Measurements from ENCODE around the gene SYF2. TPM values are rescaled to one million over a fixed set of nuclear protein-coding genes. Genes with fewer than 3 reads are reported as not detected.
A peak's percentile ranks its signal among the peaks of the same experiment; 100 is the strongest.

Gene SYF2
- total and polyA plus RNA-seq, 2 experiments from 2014 or later: 34.2 to 66.3 TPM

DNA sequence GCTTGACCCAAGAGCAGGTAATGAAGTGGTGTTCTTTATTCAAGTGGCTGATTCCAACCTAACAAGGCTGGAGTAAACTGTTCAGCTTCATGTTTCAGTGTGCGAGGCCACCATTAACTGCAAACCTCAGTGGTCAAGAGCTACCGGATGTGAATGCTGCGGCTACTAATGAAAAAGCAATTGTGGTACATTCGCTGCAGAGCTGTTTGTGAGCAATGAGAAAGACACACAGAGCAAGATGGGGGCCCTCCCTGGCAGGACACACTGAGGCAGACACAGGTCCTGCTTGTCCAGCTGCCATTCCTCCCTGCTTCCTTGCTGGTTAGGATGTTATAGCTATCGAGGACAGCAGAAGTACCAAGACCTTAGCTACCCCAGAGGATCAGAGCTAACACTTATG, 26.1 kb downstream of the SYF2 start:
- Histone ChIP-seq H3K9me2 (replicated peaks; ENCODE audit: insufficient read depth) (no peaks in the 10 kb centered on the region), H3K9me3 (ENCODE audit: low read depth) (no peaks in the 10 kb centered on the region), H3K4me2 (no peak overlapping the region), H3K4me3 (no peak overlapping the region), H2AFZ (no peak overlapping the region), H4K20me1 (ENCODE audit: insufficient read depth, poor library complexity, severe bottlenecking) (no peaks in the 10 kb centered on the region), H3K27me3 (no peaks in the 10 kb centered on the region), H3K4me1 (ENCODE audit: insufficient read depth) (no peaks in the 10 kb centered on the region), H3K79me2 (no peaks in the 10 kb centered on the region), H3K36me3 (replicated peaks; ENCODE audit: insufficient read depth, low read depth) (no peaks in the 10 kb centered on the region), H3K27ac (no peak overlapping the region)
- TF ChIP-seq EZH2 (IDR thresholded peaks at IDR 0.05; ENCODE audit: borderline replicate concordance): no peak
- TF ChIP-seq, protein P1, sequence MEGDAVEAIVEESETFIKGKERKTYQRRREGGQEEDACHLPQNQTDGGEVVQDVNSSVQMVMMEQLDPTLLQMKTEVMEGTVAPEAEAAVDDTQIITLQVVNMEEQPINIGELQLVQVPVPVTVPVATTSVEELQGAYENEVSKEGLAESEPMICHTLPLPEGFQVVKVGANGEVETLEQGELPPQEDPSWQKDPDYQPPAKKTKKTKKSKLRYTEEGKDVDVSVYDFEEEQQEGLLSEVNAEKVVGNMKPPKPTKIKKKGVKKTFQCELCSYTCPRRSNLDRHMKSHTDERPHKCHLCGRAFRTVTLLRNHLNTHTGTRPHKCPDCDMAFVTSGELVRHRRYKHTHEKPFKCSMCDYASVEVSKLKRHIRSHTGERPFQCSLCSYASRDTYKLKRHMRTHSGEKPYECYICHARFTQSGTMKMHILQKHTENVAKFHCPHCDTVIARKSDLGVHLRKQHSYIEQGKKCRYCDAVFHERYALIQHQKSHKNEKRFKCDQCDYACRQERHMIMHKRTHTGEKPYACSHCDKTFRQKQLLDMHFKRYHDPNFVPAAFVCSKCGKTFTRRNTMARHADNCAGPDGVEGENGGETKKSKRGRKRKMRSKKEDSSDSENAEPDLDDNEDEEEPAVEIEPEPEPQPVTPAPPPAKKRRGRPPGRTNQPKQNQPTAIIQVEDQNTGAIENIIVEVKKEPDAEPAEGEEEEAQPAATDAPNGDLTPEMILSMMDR (IDR thresholded peaks at IDR 0.05; ENCODE audit: poor library complexity): no peak
- no peak for TF ChIP-seq EZH2phosphoT487 (IDR thresholded peaks at IDR 0.05; ENCODE audit: low read depth, severe bottlenecking, unreplicated experiment)
- DNase-seq (ENCODE audit: low spot score): no peak
- 83% methylated on average over 5 of the region's 5 CpGs for WGBS (ENCODE audit: low lambda C conversion rate, missing lambda C conversion rate)

DNA sequence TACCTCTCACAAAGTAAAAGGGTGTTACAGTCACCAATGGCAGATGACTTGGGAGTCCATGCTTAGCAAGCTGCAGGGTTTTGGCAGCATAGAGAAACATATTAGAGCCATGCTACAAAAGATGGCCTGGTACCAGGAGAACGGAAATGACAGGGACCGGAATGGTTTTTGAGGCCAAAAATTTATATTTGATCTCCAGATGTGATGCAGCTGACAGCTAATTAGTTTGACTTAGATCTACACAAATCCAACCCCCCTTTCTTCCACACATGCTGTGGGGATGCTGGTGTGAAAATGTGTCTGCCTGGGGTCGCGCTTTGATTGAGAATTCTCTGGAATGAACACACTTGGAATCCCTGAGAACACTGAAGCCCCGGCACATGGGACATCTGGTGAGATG, 26.5 kb downstream of the SYF2 start:
- no peaks in the 10 kb centered on the region for H3K27me3 ChIP-seq
- H3K36me3 ChIP-seq (replicated peaks; ENCODE audit: insufficient read depth, low read depth): no peaks in the 10 kb centered on the region
- H2AFZ ChIP-seq: no peak overlapping the region
- no peaks in the 10 kb centered on the region for H3K79me2 ChIP-seq
- no peaks in the 10 kb centered on the region for H3K4me1 ChIP-seq (ENCODE audit: insufficient read depth)
- no peaks in the 10 kb centered on the region for H4K20me1 ChIP-seq (ENCODE audit: insufficient read depth, poor library complexity, severe bottlenecking)
- H3K4me3 ChIP-seq: no peak overlapping the region
- TF ChIP-seq, protein P1 (IDR thresholded peaks at IDR 0.05; ENCODE audit: poor library complexity): no peak
- TF ChIP-seq EZH2phosphoT487 (IDR thresholded peaks at IDR 0.05; ENCODE audit: low read depth, severe bottlenecking, unreplicated experiment) (no peak), EZH2 (IDR thresholded peaks at IDR 0.05; ENCODE audit: borderline replicate concordance) (no peak)
- no peak for DNase-seq (ENCODE audit: low spot score)
- H3K4me2 ChIP-seq: no peak overlapping the region
- no peaks in the 10 kb centered on the region for H3K9me3 ChIP-seq (ENCODE audit: low read depth)
- H3K9me2 ChIP-seq (replicated peaks; ENCODE audit: insufficient read depth): no peaks in the 10 kb centered on the region
- 89% methylated on average over 5 of the region's 5 CpGs for WGBS (ENCODE audit: low lambda C conversion rate, missing lambda C conversion rate)
- no peak overlapping the region for H3K27ac ChIP-seq

DNA sequence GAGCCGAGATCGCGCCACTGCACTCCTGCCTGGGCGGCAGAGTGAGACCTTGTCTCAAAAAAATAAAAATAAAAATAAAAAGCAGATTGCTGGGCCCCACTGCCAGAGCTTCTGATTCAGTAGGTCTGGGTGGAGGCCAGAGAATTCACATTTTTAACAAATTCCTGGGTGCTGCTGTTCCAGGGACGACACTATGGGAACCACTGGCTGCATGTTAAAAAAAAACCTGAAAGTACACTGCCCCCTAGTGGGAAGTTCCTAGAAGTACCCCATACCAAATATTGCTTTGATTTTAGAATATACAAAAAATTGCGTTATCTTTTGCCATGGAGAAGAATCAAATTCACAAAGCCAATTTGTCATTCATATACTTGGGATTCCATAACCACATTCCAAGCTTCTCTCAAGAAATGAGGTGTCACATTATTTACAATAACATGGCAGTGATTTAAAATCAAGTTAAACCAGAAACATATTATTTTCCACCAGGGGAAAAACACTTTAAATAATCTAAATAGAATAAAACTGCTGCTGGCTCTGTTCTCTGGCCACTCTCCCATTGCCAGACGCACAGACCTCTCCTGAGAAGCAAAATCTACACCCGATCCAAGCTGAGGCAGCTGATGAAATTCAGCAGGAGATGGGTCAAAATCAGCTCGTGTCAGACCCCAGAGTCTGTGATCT, 27.4 kb downstream of the SYF2 start:
- Histone ChIP-seq H2AFZ (no peak overlapping the region), H3K27ac (no peak overlapping the region), H3K4me3 (no peak overlapping the region), H3K36me3 (replicated peaks; ENCODE audit: insufficient read depth, low read depth) (no peaks in the 10 kb centered on the region), H3K9me2 (replicated peaks; ENCODE audit: insufficient read depth) (no peaks in the 10 kb centered on the region), H3K4me1 (ENCODE audit: insufficient read depth) (peaks cover 5% of the 10 kb centered on the region), H4K20me1 (ENCODE audit: insufficient read depth, poor library complexity, severe bottlenecking) (no peaks in the 10 kb centered on the region), H3K4me2 (no peak overlapping the region), H3K9me3 (ENCODE audit: low read depth) (no peaks in the 10 kb centered on the region), H3K27me3 (no peaks in the 10 kb centered on the region), H3K79me2 (no peaks in the 10 kb centered on the region)
- TF ChIP-seq, protein P1 (IDR thresholded peaks at IDR 0.05; ENCODE audit: poor library complexity): peak; percentile 87
- no peak for TF ChIP-seq EZH2phosphoT487 (IDR thresholded peaks at IDR 0.05; ENCODE audit: low read depth, severe bottlenecking, unreplicated experiment)
- DNase-seq (ENCODE audit: low spot score): peak; percentile 72
- 64% methylated on average over 9 of the region's 9 CpGs for WGBS (ENCODE audit: low lambda C conversion rate, missing lambda C conversion rate)
